B cell (primary cell): ENCODE measurements around the gene ANXA4.

ENCODE experiments used
- EZH2 ChIP-seq: IDR thresholded peaks from 2 replicates; pipeline ENCODE4 v1.6.1; 2012; ENCODE audit warnings: borderline replicate concordance, low read depth, mild to moderate bottlenecking, moderate library complexity, low read length; ENCODE audit not compliant: insufficient read depth, poor library complexity, severe bottlenecking
- TF ChIP-seq, protein P1 (sequence below): fragments of 200-600 bp; IDR thresholded peaks from one replicate; pipeline ENCODE4 v1.8.0; 2022; ENCODE audit warnings: antibody characterized with exemption, mild to moderate bottlenecking

DNA sequence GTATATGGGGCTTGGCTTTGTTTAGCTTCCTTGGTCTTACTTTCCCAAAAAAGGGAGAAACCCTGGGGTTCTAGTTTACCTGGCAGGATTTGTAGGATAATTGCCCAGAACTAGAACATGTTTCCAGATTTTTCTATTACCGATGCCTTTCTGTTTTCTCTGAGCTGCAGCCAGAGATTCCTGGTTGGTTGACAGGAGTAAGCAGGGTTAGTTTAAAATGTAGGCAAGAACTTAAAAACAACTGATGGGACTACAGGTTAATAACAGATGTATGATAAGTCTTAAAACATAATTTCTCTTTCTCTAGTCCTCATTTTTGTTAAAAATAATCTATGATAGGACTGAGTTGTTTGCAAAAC, 48.6 kb downstream of the ANXA4 start:
- TF ChIP-seq, protein P1, sequence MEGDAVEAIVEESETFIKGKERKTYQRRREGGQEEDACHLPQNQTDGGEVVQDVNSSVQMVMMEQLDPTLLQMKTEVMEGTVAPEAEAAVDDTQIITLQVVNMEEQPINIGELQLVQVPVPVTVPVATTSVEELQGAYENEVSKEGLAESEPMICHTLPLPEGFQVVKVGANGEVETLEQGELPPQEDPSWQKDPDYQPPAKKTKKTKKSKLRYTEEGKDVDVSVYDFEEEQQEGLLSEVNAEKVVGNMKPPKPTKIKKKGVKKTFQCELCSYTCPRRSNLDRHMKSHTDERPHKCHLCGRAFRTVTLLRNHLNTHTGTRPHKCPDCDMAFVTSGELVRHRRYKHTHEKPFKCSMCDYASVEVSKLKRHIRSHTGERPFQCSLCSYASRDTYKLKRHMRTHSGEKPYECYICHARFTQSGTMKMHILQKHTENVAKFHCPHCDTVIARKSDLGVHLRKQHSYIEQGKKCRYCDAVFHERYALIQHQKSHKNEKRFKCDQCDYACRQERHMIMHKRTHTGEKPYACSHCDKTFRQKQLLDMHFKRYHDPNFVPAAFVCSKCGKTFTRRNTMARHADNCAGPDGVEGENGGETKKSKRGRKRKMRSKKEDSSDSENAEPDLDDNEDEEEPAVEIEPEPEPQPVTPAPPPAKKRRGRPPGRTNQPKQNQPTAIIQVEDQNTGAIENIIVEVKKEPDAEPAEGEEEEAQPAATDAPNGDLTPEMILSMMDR, result no peak
- TF ChIP-seq EZH2, result no peak
